LoVo (cell line): ENCODE measurements around the gene SLC41A1.
A peak's percentile ranks its signal among the peaks of the same experiment; 100 is the strongest.

ENCODE experiments used
- DNase-seq: peaks from one replicate; pipeline ENCODE4 v3.0.0-alpha.2; 2016; ENCODE audit warnings: low spot score

The SLC41A1 gene

GRCh38 chr1:205787287-205787916, 25.6 kb downstream of the SLC41A1 start:
- DNase-seq, result no peak

GRCh38 chr1:205786601-205787000, 26.4 kb downstream of the SLC41A1 start:
- no peak for DNase-seq

GRCh38 chr1:205785446-205785845, 27.6 kb downstream of the SLC41A1 start:
- no peak for DNase-seq

DNA sequence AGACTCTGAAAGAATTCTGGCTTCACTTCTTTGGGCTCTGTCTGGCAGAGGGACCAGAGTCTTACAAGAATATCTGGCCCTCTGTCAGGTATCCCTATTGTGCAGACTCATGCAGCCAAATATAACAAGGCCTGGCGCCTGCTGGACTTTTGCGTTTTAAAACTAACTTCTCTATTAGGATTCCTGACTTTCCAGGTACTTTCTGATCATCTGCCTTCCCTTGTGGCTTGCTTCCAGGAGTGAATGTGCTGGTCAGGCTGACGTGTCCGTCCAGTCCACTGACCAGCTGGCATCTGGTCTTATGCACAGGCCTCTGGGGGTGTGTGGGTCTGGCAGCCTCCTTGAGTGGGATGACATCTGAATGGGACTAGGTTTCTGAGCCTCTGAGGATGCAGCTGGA, 29.1 kb downstream of the SLC41A1 start:
- no peak for DNase-seq

- no peak for DNase-seq
Observed at GRCh38 chr1:205783433-205783795, 29.6 kb downstream of the SLC41A1 start.

DNA sequence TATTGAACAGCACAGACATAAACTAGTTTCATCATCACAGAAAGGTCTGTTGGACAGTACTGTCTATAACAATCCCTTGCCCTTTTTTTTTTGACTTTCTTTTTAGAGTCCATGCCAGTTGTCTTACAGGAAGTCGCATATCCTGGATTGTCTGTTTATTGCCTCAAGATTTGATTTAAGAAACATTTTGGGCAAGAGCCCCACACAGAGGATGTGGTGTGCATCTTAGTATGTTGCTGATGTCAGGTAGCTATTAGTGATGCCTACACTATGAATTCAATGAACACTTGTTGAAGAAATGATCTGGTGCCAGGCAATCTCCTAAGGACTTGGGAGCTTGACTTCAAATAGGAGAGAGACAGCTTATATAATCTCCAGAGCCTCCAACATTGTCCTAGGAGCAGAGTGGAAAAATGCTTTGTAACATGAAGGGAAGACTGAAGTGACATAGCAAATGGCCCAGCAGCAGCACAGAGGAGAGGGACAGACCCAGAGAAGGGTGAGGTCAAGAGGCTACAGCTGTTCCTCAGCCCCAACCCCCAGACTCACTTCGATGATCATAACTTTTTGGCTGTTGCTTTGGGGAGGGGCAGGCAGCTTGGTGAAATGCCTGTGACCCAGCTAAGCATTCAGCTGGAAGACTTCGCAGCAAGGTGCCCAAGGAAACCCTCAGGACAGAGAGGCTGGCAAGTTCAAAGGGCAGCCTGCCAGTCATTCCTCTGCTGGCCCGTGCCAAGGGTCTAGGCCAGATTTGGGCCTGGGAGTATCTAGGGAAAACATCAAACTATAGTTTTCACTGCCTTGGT, 30.2 kb downstream of the SLC41A1 start:
- no peak for DNase-seq

DNA sequence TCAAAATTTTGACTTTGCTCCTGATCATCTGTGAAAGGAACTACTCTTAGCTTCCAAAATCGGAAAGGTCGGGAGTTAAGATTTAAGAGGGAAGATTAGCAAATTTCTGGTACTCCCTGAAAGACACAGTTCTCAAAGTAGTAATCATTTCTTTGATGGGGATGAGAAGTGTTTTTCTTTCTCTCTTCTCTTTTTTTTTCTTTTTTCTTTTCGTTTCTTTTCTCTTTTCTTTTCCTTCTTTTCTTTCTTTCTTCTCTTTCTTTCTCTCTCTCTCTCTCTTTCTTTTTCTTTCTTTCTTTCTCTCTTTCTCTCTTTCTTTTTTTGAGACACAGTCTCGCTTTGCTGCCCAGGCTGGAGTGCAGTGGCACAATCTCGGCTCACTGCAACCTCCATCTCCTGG, 32.7 kb downstream of the SLC41A1 start:
- no peak for DNase-seq

- DNase-seq, result no peak
Observed at GRCh38 chr1:205777994-205778393, 35.0 kb downstream of the SLC41A1 start.

- peak; percentile 5 for DNase-seq
Observed at GRCh38 chr1:205775717-205776056, 37.3 kb downstream of the SLC41A1 start.

GRCh38 chr1:205775015-205775716, 37.8 kb downstream of the SLC41A1 start, which contains the start of gene RAB29:
Gene RAB29 (minus strand): TSS chr1:205775482. CDS start chr1:205774956, 526 bp downstream.
- DNase-seq, result peak; percentile 80

DNA sequence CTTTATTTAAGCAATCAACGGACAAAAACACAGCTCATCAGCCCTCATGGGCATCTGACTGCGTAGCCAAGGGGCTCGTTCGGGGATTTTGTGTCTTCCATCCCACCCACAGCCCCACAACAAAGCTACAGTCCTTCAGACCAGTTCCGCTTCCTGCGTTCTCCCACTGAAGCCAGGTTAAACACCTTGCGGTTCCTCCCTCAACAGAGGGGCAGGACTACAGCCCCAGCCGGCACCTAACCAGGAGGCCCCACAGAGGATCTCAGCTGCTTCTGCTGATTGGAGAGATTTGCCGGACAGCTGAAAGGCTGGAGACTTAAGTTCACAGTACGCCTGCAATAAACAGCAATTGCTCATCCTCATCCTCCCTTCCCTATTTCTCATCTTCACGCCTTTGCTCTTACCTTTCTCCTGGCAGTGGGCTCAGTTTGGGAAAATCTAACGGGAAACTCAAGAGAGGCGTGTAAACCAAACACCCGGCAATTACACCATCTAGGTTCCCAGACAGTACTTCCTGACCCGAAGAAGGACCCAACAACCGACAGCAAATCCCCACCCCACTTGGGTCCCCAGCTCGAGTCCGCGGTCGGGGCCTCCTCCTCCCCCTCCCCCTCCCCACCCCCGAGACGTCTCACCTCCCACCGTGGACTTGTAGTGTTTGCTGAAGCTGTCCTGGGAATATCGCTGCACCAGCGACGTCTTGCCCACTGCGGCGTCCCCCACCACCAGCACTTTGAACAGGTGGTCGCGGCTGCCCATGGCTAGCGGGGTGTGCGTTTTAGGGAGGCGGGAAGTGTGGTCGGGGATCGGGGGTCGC, 38.6 kb downstream of the SLC41A1 start:
- DNase-seq, result no peak

DNA sequence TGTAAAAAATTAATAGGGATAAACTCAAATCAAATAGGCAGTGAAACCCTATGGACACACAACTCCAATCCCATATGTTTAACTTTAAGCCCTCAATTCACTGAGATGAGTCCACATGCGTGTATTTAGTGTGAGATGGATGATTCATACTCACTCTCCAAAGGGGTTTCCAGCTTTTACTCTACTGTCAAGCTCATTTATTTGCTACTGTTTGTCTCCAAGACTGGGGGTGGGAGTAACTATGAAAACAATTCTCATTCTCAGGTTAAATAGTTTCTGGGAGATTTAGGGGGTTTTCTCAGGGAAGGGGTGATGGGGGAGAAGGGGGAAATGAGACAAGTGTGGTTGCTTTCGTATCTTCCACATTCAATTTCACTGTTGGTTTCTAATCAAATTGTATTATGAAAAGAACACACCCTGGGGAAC, 40.4 kb downstream of the SLC41A1 start:
- DNase-seq, result no peak

- DNase-seq, result no peak
Observed at GRCh38 chr1:205770618-205771017, 42.4 kb downstream of the SLC41A1 start.

DNA sequence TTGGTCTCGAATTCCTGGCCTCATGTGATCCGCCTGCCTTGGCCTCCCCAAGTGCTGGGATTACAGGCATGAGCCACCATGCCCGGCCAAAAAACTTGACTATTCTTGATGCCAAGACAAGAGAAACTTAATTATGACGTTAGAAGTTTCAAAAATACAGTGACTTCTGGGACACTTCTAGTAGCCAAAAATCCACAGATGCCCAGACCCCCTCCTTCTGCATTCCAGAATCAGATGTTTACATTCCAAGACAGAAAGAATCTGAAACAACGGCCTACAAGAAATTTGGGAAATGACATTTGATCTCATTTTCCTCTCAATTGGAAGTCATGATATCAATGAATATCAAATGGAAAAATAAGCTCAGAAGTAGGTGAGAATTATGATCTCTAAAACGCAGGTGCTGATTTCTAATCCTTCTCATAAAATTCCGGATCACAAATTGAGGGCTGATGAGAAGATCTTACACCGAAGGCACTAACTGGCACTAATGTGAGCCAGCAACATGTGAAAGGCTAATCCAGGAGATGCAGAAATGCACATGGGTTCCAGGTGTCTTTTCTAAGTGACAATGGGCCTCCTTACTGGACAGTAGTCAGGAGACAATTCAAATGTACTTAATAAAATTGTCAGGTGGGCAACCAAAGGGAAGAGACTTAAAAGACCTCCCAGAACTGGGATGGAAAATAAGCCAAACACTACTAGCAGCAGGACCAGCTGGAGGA, 43.2 kb downstream of the SLC41A1 start:
- no peak for DNase-seq

- no peak for DNase-seq
Observed at GRCh38 chr1:205767248-205767647, 45.8 kb downstream of the SLC41A1 start.

DNA sequence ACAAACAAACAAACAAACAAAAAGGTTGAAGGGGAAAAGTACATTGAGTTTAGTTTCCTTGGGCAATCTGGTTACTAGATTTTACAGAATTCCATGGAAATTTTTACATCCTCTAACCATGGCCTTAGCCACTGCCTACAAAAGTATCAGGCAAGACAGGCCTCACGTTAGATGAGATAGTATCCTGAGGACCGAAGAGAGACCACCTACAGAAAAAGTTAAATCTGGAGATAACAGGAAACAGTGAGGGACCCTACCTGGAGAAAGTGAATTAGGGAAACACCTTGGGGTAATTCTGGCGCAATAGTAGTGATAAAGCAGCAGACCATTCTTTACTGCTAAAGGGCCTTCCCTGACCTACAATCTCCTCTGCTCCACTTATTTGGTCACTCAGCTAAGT, 46.4 kb downstream of the SLC41A1 start:
- no peak for DNase-seq

- DNase-seq, result no peak
Observed at GRCh38 chr1:205766038-205766437, 47.0 kb downstream of the SLC41A1 start.

DNA sequence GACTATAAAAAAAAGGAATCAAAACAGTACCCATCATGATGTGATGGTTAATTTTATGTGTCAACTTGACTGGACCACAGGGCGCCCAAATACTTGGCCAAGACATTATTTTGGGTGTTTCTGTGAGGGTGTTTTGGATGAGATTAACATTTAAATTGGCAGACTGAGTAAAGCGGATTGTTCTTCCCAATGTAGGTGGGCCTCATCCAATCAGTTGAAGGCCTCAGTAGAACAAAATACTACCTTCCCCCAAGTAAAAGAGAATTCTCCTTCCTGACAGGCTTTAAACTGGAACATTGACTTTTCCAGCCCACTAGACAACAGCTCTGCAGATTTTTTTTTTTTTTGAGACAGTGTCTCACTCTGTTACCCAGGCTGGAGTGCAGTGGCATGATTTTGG, 48.4 kb downstream of the SLC41A1 start:
- DNase-seq, result no peak

GRCh38 chr1:205763980-205764379, 49.0 kb downstream of the SLC41A1 start:
- DNase-seq, result no peak

DNA sequence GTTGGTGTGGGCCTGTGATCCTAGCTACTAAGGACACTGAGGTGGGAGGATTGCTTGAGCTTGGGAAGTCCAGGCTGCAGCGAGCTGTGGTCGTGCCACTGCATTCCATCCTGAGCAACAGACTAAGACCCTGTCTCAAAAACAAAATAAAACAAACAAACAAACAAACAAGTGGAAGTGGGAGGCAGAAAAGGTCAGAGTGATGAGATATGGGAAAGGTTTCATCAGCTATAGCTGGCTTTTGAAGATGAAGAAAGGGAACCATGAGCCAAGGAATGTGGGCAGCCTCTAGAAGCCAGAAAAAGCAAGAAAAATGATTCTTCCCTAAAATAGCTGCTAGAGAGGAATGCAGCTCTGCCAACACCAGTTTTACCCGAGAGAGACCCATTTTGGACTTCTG, 52.4 kb downstream of the SLC41A1 start:
- DNase-seq, result no peak

GRCh38 chr1:205756552-205756951, 56.4 kb downstream of the SLC41A1 start:
- no peak for DNase-seq

DNA sequence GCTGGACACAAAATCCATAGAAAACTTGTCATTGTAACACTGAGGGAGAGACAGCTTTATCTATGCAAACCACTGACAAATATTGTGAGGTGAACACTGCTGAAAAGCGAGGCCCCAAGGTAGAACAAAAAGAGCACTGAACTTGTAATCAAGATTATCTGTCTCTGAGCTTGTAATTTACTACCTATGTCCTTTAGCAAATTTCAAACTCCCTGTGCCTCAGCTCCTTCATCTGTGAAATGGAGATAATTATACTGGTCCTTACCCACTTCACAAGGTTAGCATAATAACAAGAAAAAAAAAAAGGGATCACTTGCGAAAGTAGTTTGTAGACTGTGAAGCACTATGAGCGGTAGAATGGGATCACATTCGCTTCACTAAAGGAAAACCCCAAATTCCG, 58.1 kb downstream of the SLC41A1 start:
- no peak for DNase-seq
